Adrenal gland (tissue), 5 donors: Measurements from ENCODE around the gene GALNT9.

Source experiments
- POLR2A ChIP-seq, 2 donors: fragments of 450-650 bp; IDR thresholded peaks; one replicate each; pipeline ENCODE4 v1.6.1; 2017; ENCODE audit warnings: antibody characterized with exemption in 2 of 2, mild to moderate bottlenecking in 2 of 2, moderate library complexity in 1 of 2
- TF ChIP-seq, protein P1 (sequence below), 6 experiments: fragments of 450-650 bp in 4 of 6; fragments of 200-600 bp in 2 of 6; sonication (generic) in 1 of 6; IDR thresholded peaks; 1 replicate in 5 of 6; 2 replicates in 1 of 6; pipeline versions ENCODE4 v1.5.1 to v1.8.0; 2016 to 2021; ENCODE audit warnings: antibody characterized with exemption in 6 of 6, mild to moderate bottlenecking in 2 of 6, moderate library complexity in 1 of 6
- donor health status: DM: no; HTN: no; CAD: no.

DNA sequence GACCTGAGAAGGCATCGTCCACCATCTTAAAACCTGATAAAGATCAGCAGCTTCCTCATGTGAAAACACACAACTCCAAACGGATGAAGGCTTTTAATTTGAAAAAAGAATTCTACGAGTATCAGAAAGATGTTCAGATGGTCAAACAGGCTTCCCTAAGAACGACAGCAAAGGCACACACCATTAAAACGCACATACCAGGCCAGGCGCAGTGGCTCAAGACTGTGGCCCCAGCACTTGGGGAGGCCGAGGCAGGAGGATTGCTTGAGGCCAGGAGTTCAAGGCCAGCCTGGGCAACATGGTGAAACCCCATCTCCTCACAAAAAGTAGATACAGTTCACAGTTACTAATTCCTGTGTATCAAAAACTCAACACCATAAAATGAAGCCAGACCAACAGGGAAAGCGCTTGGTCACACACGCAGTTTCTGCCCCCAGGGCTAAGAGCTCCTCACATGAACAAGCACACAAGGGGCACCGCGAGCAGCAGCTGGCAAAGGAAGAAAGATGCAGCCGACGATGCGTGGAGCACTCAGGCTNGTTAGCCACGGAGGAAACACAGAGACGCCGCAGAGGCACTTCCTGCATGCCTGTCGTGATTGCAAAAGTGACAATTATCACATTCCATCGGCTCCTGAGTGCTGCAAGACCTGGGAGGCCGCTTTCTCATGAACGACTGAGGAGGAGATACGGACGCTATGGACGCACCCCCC is 107.1 kb downstream of the GALNT9 start:
- TF ChIP-seq, protein P1, sequence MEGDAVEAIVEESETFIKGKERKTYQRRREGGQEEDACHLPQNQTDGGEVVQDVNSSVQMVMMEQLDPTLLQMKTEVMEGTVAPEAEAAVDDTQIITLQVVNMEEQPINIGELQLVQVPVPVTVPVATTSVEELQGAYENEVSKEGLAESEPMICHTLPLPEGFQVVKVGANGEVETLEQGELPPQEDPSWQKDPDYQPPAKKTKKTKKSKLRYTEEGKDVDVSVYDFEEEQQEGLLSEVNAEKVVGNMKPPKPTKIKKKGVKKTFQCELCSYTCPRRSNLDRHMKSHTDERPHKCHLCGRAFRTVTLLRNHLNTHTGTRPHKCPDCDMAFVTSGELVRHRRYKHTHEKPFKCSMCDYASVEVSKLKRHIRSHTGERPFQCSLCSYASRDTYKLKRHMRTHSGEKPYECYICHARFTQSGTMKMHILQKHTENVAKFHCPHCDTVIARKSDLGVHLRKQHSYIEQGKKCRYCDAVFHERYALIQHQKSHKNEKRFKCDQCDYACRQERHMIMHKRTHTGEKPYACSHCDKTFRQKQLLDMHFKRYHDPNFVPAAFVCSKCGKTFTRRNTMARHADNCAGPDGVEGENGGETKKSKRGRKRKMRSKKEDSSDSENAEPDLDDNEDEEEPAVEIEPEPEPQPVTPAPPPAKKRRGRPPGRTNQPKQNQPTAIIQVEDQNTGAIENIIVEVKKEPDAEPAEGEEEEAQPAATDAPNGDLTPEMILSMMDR (IDR thresholded peaks at IDR 0.05) = no peak
- TF ChIP-seq POLR2A (IDR thresholded peaks at IDR 0.05) = no peak
